Astrocyte (in vitro differentiated cells and primary cell): ENCODE measurements around the gene CENPVL3. TPM values are rescaled to one million over a fixed set of nuclear protein-coding genes. Genes with fewer than 3 reads are reported as not detected.

Experiments used
- DNase-seq: peaks from one replicate; pipeline ENCODE4 v3.0.0-alpha.2; 2010; ENCODE audit warnings: low read depth
- FAIRE-seq: peaks from 2 replicates; lab custom pipeline; 2011; peaks lifted over from hg19 to GRCh38; lab: Jason Lieb, UNC
- H2AFZ ChIP-seq: 2 replicates; pipeline ENCODE4 v1.6.0; 2012; ENCODE audit warnings: low read depth, low read length, inconsistent platforms
- H3K27ac ChIP-seq: 2 replicates; pipeline ENCODE4 v1.5.1; 2011; ENCODE audit warnings: low read depth, low read length, inconsistent platforms
- H3K27me3 ChIP-seq: 2 replicates; pipeline ENCODE4 v1.6.0; 2011; ENCODE audit warnings: low read length, inconsistent platforms; ENCODE audit not compliant: insufficient read depth
- H3K36me3 ChIP-seq: 2 replicates; pipeline ENCODE4 v1.5.1; 2011; ENCODE audit warnings: low read length, inconsistent platforms; ENCODE audit not compliant: insufficient read depth
- H3K4me1 ChIP-seq: 2 replicates; pipeline ENCODE4 v1.5.1; 2011; ENCODE audit warnings: low read length, inconsistent platforms; ENCODE audit not compliant: insufficient read depth
- H3K4me2 ChIP-seq: 2 replicates; pipeline ENCODE4 v1.6.0; 2012; ENCODE audit warnings: low read length, inconsistent platforms
- H3K4me3 ChIP-seq: 2 replicates; pipeline ENCODE4 v1.5.1; 2011; ENCODE audit warnings: low read depth, mild to moderate bottlenecking, low read length, inconsistent platforms; ENCODE audit not compliant: insufficient read depth
- H3K79me2 ChIP-seq: 2 replicates; pipeline ENCODE4 v1.6.0; 2012; ENCODE audit warnings: mild to moderate bottlenecking, low read length, inconsistent platforms; ENCODE audit not compliant: insufficient read depth
- H3K9ac ChIP-seq: 2 replicates; pipeline ENCODE4 v1.6.0; 2012; ENCODE audit warnings: mild to moderate bottlenecking, low read length, inconsistent platforms
- H3K9me3 ChIP-seq: 2 replicates; pipeline ENCODE4 v1.5.1; 2012; ENCODE audit warnings: low read depth, mild to moderate bottlenecking, low read length, inconsistent platforms; ENCODE audit not compliant: insufficient read depth
- H4K20me1 ChIP-seq: 2 replicates; pipeline ENCODE4 v1.6.0; 2012; ENCODE audit warnings: low read length, inconsistent platforms; ENCODE audit not compliant: insufficient read depth
- H3K27ac Mint-ChIP-seq: one replicate; pipeline ENCODE4 v1.8.0; 2021; ENCODE audit warnings: mild to moderate bottlenecking, mixed read lengths; ENCODE audit not compliant: unreplicated experiment
- H3K27me3 Mint-ChIP-seq: one replicate; pipeline ENCODE4 v1.8.0; 2021; ENCODE audit warnings: low read depth, mixed read lengths; ENCODE audit not compliant: unreplicated experiment
- H3K36me3 Mint-ChIP-seq: one replicate; pipeline ENCODE4 v1.8.0; 2021; ENCODE audit warnings: low read depth, mixed read lengths; ENCODE audit not compliant: unreplicated experiment
- H3K4me1 Mint-ChIP-seq: one replicate; pipeline ENCODE4 v1.8.0; 2021; ENCODE audit warnings: low read depth, mixed read lengths; ENCODE audit not compliant: unreplicated experiment
- H3K4me3 Mint-ChIP-seq: one replicate; pipeline ENCODE4 v1.8.0; 2021; ENCODE audit warnings: mild to moderate bottlenecking, moderate library complexity, mixed read lengths; ENCODE audit not compliant: unreplicated experiment
- H3K9me3 Mint-ChIP-seq: one replicate; pipeline ENCODE4 v1.8.0; 2021; ENCODE audit warnings: mild to moderate bottlenecking, mixed read lengths; ENCODE audit not compliant: unreplicated experiment
- CTCF ChIP-seq: IDR thresholded peaks from 2 replicates; pipeline ENCODE4 v1.5.1; 2011; ENCODE audit warnings: low read depth, mild to moderate bottlenecking, inconsistent platforms, low read length, moderate library complexity; ENCODE audit not compliant: insufficient read depth
- EZH2 ChIP-seq: IDR thresholded peaks from 2 replicates; pipeline ENCODE4 v1.6.1; 2012; ENCODE audit warnings: mild to moderate bottlenecking, low read length, inconsistent platforms; ENCODE audit not compliant: insufficient read depth
- total RNA-seq: library from RNA; stranded (reverse); gene quantifications from 2 replicates; pipeline ENCODE4 v1.2.1, GENCODE V29; 2021

Gene CENPVL3
- total RNA-seq, 1 donor from 2014 or later = 2.3 TPM

DNA sequence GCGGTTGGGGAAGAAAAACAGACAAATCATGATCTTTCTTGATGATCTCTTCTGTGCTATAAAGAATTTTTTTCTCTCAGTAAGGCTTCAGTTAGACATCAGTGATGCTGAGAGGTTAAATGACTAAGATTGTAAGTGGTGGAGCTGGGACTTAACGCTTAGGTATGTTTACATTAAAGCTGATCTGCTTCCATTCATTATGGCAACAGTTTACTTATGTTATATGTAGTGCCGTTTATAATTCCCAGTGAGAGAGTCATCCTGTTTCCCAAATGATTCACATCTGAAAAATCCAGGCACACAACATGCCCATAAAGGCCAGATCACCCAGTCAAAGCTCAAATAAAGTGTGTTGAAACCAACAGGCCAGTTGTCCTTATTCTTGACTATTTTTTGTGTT is 50.1 kb downstream of the CENPVL3 start:
- no peak overlapping the region for H3K4me3 ChIP-seq
- no peaks in the 10 kb centered on the region for H3K27me3 ChIP-seq
- H3K27ac ChIP-seq = peak overlapping the region; percentile 38
- peak; percentile 99 for FAIRE-seq
- peak overlapping the region; percentile 26 for H2AFZ ChIP-seq
- Mint-ChIP-seq H3K4me3 (no peak overlapping the region), H3K9me3 (no peaks in the 10 kb centered on the region), H3K36me3 (no peaks in the 10 kb centered on the region), H3K27me3 (no peaks in the 10 kb centered on the region), H3K4me1 (peaks cover 6% of the 10 kb centered on the region), H3K27ac (peak overlapping the region; percentile 5)
- peak overlapping the region; percentile 41 for H3K4me2 ChIP-seq
- peaks cover 3% of the 10 kb centered on the region for H3K4me1 ChIP-seq
- no peaks in the 10 kb centered on the region for H4K20me1 ChIP-seq
- no peaks in the 10 kb centered on the region for H3K36me3 ChIP-seq
- H3K79me2 ChIP-seq = no peaks in the 10 kb centered on the region
- DNase-seq = peak; percentile 43
- no peaks in the 10 kb centered on the region for H3K9me3 ChIP-seq
- TF ChIP-seq EZH2 (no peak), CTCF (no peak)
- H3K9ac ChIP-seq = no peak overlapping the region

Other genes starting within 250 kb of the CENPVL3 start
- gene NUDT11, start 122.3 kb downstream of the CENPVL3 start, total RNA-seq = 9.9 and 12.7 TPM in 2 replicates
- gene CENPVL2, start 63.9 kb upstream of the CENPVL3 start, total RNA-seq = 0.19 and 0.25 TPM in 2 replicates
- 0.19 and 0.25 TPM in 2 replicates for gene CENPVL1, start 91.6 kb upstream of the CENPVL3 start, total RNA-seq
- gene GSPT2, start 124.5 kb upstream of the CENPVL3 start, total RNA-seq = 14.7 and 15.5 TPM in 2 replicates